HAP-1 (cell line): ENCODE data around the gene NPPC.

Source experiments
- DNase-seq, 2 experiments: peaks; one replicate each; pipeline ENCODE4 v3.0.0-alpha.2; 2016 to 2020; ENCODE audit warnings: low spot score in 2 of 2
- H3K27me3 ChIP-seq: fragments of 250-450 bp; sonication (Bioruptor Pico); 2 replicates; pipeline ENCODE4 v1.5.1; 2020; ENCODE audit warnings: low read depth, mild to moderate bottlenecking, moderate library complexity
- H3K36me3 ChIP-seq: fragments of 250-450 bp; sonication (Bioruptor Pico); replicated peaks from 2 replicates; pipeline ENCODE4 v1.5.1; 2020; ENCODE audit warnings: mild to moderate bottlenecking
- H3K4me1 ChIP-seq: fragments of 250-450 bp; sonication (Bioruptor Pico); 2 replicates; pipeline ENCODE4 v1.5.1; 2020; ENCODE audit warnings: mild to moderate bottlenecking
- H3K4me3 ChIP-seq: fragments of 250-450 bp; sonication (Bioruptor Pico); 2 replicates; pipeline ENCODE4 v1.5.1; 2020; ENCODE audit warnings: mild to moderate bottlenecking, moderate library complexity
- H3K9me3 ChIP-seq: fragments of 250-450 bp; sonication (Bioruptor Pico); 2 replicates; pipeline ENCODE4 v1.5.1; 2020; ENCODE audit warnings: mild to moderate bottlenecking, moderate library complexity
- in situ Hi-C: fragments of 300-500 bp; cut with MboI; formaldehyde crosslinking; loops from 3 replicates; pipeline ENCODE4 v1.14.3; 2020; ENCODE audit warnings: low sequenced_read_pairs, inconsistent platforms, mixed read lengths

Gene NPPC

DNA sequence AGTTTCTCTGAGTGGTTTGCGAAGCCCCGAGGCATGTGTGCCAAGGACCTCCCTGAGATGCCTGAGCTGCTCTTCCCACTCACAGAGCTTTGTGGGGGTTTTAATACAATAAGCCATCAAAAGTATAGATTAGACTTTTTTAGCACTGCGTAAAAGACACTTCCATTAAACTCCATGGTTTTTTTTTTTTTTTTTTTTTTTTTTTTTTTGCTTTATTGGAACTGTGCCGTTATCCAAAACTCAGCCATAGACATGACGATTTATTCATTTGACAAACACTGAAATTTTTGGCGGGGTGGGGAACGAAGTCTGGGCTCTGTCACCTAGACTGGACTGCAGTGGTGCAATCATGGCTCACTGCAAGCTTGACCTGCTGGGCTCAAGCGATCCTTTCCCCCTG lies 18.4 kb downstream of the NPPC start:
- DNase-seq: no peak
- H3K4me1 ChIP-seq: no peaks in the 10 kb centered on the region
- no peaks in the 10 kb centered on the region for H3K36me3 ChIP-seq
- no peak overlapping the region for H3K4me3 ChIP-seq
- in situ Hi-C loops: loop anchor here (5.0 kb wide), 3 partner anchors 235 to 530 kb away; no protein-coding TSS in a partner anchor
- H3K9me3 ChIP-seq: no peaks in the 10 kb centered on the region
- no peaks in the 10 kb centered on the region for H3K27me3 ChIP-seq

DNA sequence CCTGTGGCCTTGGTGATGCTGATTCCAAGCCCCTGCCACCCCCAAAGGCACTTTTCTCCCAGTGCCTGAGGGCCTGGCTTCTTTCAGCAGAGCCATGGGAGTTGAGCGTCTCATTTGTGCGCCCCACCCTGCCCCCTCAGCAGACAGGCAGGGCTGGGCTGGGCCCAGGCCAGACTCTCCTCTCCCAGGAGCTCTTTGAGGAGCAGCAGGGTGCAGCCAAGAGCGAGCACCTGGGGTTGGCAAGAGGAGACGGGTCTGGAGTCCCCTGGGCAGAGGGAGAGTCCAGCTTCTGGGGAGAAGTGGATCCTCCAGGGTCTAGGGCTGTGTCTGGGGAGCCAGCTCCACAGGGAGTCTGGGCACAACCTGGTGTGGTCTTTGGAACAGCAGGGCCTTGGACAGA lies 21.2 kb downstream of the NPPC start:
- DNase-seq: no peak
- in situ Hi-C loops: loop anchor here (5.0 kb wide), 3 partner anchors 237 to 532 kb away; no protein-coding TSS in a partner anchor

DNA sequence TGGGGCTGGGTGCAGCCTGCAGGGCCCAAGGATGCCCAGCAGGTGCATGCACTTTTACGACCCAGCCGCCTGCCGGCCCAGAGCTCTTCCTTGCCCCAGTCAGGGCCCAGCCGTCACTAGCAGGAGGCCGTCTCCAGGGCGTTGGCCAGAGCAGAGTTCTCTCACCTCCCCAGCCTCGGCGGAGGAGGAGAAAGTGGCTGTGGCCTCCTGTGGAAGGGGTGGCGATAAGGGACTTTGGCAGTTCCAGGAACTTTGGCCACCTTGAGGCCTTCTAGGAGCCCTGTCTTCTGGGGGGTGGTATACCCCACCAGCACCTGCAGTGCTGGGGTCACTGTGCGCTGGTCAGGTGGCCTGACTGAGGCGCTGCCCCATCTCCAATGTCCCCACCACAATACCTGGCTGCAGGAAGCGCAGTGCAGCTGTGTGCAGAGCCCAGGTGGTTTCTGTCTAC lies 22.0 kb downstream of the NPPC start:
- no peak for DNase-seq
- H3K4me1 ChIP-seq: peaks cover 8% of the 10 kb centered on the region
- no peaks in the 10 kb centered on the region for H3K36me3 ChIP-seq
- H3K9me3 ChIP-seq: no peaks in the 10 kb centered on the region
- in situ Hi-C loops: loop anchor here (5.0 kb wide), 1 partner anchor 623 kb away; the partner anchor contains the start of gene CHRND
- H3K27me3 ChIP-seq: no peaks in the 10 kb centered on the region
- no peak overlapping the region for H3K4me3 ChIP-seq

More for the DNA sequence above, 21.2 kb downstream of the NPPC start:
- H3K9me3 ChIP-seq: no peaks in the 10 kb centered on the region
- no peak overlapping the region for H3K4me3 ChIP-seq
- no peaks in the 10 kb centered on the region for H3K36me3 ChIP-seq
- no peaks in the 10 kb centered on the region for H3K27me3 ChIP-seq
- peaks cover 7% of the 10 kb centered on the region for H3K4me1 ChIP-seq

DNA sequence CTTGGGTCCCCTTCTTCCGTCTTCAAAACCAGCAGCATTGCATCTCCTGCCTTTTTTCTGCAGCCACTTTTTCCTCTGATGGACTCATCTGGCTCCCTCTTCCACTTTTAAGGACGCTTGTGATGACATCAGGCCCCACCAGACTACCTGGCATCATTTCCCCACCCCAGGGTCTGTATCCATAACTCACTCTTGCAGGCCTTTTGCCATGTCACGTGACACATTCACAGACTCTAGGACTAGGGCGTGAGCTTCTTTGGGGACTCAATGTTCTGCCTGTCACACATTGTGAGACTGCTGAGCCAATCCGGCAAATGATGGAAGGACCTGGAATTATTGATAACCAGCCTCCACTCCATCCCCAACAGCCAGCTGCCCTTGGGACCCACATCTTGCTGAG lies 23.6 kb downstream of the NPPC start:
- DNase-seq: no peak
- in situ Hi-C loops: loop anchor here (5.0 kb wide), 1 partner anchor 625 kb away; the partner anchor contains the start of gene CHRND
- Histone ChIP-seq H3K27me3 (no peaks in the 10 kb centered on the region), H3K4me3 (no peak overlapping the region), H3K36me3 (no peaks in the 10 kb centered on the region), H3K4me1 (peaks cover 8% of the 10 kb centered on the region), H3K9me3 (no peaks in the 10 kb centered on the region)

DNA sequence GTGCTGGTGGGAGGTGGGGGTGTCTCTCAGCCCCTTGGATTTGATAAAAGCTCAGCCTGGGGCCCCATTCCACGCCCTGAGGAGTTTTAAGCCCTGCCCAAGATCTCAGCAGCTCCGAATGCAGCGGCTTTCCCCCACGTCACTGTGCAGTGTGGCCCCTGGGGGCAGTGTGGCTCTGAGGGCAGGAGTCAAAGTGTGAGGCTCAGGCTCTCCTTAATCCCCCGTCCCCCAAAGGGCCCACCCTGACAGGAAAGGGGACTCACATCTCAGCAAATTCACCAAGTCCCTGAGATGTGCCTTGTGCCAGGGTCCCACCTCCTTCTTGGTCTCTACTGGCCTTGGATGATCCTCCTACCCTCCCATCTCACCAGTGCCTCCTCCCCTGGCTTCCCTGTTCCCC lies 25.2 kb downstream of the NPPC start:
- in situ Hi-C loops: loop anchor here (5.0 kb wide), 1 partner anchor 626 kb away; the partner anchor contains the start of gene CHRND
- Histone ChIP-seq H3K9me3 (no peaks in the 10 kb centered on the region), H3K4me1 (peaks cover 8% of the 10 kb centered on the region), H3K4me3 (no peak overlapping the region), H3K27me3 (no peaks in the 10 kb centered on the region), H3K36me3 (no peaks in the 10 kb centered on the region)
- DNase-seq: peak in 1 of 2 experiments; percentile 44

DNA sequence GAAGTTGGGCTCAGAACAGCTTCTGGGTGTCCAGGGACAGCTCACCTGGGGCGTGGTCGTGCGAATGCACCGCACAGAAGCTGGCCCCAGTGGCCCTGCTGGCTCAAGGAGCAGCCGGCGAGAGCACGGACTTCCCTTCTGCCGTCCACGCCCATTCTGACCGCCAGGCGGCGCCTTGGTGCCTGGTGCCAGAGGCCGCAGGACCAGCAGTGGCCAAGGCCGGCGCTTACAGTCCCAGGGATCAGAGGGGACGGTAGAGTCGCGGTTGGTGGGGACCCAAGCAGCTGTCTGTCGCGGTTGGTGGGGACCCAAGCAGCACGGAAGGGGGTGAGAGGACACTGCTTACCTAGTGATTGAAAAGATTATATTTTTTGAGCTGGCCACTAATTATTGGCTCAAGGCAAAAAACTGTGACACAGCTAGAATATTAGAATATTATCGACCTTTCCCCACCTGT lies 25.7 kb downstream of the NPPC start:
- Histone ChIP-seq H3K36me3 (no peaks in the 10 kb centered on the region), H3K9me3 (no peaks in the 10 kb centered on the region), H3K4me3 (no peak overlapping the region), H3K27me3 (no peaks in the 10 kb centered on the region), H3K4me1 (peaks cover 8% of the 10 kb centered on the region)
- peak; percentile 77 to 96 for DNase-seq
- in situ Hi-C loops: loop anchor here (5.0 kb wide), 1 partner anchor 627 kb away; the partner anchor contains the start of gene CHRND

DNA sequence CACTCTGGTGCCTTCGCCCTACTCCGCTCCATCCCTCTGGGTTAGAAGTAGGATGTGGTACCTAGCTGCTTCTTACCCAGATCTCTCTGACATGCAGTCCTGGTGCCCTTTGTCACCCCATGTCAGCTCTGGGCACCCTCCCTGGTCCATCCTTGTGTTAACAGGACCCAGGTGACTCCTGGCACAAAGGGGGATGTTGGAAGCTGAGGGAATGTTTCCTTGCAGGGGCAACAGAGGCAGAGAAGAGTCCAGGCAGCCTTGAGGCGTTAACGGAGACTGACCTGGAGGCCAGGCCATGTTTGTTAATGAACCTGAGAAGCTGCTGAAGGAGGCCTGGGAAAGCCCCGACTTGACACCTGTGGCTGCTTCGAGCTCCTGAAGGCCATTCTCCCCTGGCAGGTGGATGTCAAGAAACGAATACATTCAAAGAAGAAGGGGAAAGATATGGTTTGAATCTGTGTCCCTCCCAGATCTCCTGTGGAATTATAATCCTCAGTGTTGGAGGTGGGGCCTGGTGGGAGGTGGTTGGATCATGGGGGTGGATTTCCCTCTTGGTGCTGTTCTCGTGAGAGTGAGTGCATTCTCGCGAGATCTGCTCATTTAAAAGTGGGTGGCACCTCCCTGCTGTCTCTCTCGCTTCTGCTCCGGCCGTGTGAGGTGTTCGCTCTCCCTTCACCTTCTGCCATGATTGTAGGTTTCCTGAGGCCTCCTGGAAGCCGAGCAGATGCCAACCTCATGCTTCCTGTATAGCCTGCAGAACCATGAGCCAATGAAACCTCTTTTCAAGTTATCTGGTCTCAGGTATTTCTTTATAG lies 31.4 kb downstream of the NPPC start:
- Histone ChIP-seq H3K36me3 (no peaks in the 10 kb centered on the region), H3K9me3 (no peaks in the 10 kb centered on the region), H3K4me3 (no peak overlapping the region), H3K4me1 (no peaks in the 10 kb centered on the region), H3K27me3 (no peaks in the 10 kb centered on the region)
- in situ Hi-C loops: no loop called here
- no peak for DNase-seq

DNA sequence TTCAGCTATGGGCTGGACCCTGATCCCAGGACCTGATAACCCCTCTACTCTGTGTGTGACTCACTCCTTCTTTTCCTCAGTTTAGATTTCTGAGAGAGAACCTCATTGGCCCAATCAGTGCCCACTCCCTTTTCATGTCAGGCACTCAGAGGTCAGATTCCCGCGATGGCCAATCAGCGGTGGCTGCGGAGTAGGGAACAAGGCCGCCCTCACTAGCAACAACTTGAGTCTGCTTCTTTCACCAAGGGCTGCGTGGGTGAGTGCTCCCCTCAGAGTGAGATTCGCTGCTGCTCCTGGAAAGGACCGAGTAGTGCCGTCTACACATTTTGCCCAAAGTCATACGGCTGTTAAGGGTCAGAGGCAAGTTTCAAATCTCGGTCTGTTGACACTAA lies 34.7 kb downstream of the NPPC start:
- no peak for DNase-seq
- H3K36me3 ChIP-seq: no peaks in the 10 kb centered on the region
- H3K4me1 ChIP-seq: no peaks in the 10 kb centered on the region
- in situ Hi-C loops: no loop called here
- 0 out of 2 replicates have a peak, but pooled peaks cover 3% of the 10 kb centered on the region for H3K27me3 ChIP-seq
- no peak overlapping the region for H3K4me3 ChIP-seq
- no peaks in the 10 kb centered on the region for H3K9me3 ChIP-seq

DNA sequence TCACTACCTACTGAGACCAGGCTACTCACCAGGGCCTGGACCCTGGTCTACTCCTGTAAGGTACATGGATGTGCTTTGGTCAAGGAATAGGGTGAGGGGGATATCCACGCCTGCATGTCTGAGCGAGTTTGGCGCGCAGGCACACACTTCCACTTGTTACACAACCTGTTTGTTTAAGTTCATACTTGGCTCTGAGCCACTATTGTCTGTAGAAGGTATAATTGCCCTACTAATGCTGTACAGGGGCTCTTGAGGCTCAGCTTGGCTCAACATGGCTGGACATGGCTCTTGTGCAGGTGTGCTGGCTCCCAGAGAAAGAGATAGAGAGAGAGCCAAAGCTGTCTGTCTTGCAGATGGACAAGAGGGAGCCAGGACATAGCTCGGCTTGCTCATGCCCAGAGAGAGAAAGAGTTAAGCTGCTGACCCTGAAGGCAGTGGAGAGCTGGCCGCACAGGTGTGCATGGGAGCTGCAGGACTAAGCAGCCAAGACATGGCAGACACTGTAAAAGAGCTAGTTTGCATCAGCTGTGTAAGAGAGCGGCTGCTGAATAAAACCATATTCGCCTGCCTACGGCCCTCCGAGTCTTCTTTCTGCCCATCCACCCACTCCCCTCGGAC lies 35.2 kb downstream of the NPPC start:
- Histone ChIP-seq H3K9me3 (no peaks in the 10 kb centered on the region), H3K36me3 (no peaks in the 10 kb centered on the region), H3K4me1 (no peaks in the 10 kb centered on the region), H3K27me3 (0 out of 2 replicates have a peak, but pooled peaks cover 3% of the 10 kb centered on the region), H3K4me3 (no peak overlapping the region)
- in situ Hi-C loops: no loop called here
- DNase-seq: no peak

DNA sequence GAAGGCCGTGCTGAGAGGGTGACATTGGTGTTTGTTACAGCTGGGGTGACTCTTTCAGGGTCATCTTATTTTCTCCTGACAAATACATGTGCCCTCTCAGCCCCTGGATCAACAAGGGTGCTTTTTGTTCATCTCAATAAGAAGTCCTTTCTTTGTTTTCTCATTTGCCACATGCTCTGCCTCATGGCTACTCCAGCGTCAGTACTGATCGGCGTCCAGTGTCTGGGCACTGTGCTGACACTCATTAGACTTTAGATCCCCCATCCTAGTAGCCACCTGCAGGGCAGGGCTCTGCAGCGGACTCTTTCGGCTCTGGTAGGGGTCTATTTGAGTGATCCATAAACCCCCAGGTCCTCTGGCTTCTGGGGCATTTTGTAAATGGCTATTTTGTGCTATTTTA lies 38.4 kb downstream of the NPPC start:
- in situ Hi-C loops: no loop called here
- peaks cover 3% of the 10 kb centered on the region; the same call in 1 of the 2 replicates for H3K27me3 ChIP-seq
- no peaks in the 10 kb centered on the region for H3K4me1 ChIP-seq
- H3K4me3 ChIP-seq: no peak overlapping the region
- H3K9me3 ChIP-seq: no peaks in the 10 kb centered on the region
- no peak for DNase-seq
- H3K36me3 ChIP-seq: no peaks in the 10 kb centered on the region

DNA sequence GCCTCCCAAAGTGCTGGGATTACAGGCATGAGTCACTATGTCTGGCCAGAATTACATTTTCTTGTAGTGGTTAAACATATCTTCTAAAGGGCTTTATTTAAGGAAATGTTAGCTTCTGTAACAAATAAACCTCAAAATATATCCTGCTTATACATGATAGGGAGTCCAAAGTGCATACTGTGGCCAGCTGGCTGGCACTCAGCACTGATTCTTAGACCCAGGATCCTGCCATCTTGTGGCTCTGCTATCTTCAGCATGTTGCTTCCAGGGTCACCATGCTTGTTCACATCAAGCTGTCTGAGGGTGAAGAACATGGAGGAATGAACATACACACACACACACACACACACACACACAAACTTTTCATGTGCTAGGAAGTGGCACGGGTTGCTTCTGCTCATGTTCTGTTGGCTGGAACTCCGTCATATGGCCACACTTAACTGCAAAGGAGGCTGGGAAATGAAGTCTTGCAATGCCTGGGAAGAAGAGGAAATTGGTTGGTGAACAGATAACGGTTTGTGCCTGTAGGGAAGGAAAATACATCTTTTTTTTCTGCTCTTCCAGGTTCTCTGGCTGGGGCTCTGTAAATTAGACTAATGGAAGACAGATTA lies 40.0 kb downstream of the NPPC start:
- H3K27me3 ChIP-seq: peaks cover 3% of the 10 kb centered on the region; the same call in 1 of the 2 replicates
- H3K4me3 ChIP-seq: no peak overlapping the region
- no peaks in the 10 kb centered on the region for H3K36me3 ChIP-seq
- H3K9me3 ChIP-seq: no peaks in the 10 kb centered on the region
- no peak for DNase-seq
- in situ Hi-C loops: no loop called here
- no peaks in the 10 kb centered on the region for H3K4me1 ChIP-seq

DNA sequence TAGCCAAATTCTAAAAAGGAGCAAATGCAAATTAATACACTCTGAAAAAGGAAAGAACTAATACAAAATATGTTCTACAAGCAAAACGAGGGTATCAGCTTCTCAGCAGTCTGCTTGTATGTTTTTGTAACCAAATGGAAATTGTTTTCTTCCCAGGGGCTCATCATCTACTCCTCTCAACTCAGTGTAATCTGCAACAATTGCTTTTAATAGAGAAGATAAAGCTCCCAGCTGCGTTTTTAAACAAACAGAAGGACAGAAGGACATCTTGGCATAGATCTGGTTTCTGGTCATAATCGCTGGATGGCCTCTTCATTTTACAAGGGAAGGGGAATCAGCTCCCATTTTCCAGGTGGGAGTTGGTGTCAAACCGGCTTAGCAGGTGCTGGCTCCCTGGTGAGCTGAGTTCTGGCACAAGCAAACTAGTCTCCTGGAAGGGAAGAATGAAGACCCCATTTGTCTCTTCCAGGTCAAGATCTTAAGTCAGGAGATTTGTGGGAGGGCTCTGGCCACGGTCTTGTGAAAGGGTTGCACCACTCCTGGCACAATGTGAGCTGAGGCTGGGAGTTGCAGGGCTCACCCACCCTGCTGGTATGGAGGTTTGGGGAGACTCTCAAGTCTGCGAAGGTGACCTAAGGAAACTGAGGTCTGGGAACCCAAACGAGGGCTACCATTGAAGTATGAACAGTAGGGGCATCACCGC lies 41.6 kb downstream of the NPPC start:
- H3K9me3 ChIP-seq: no peaks in the 10 kb centered on the region
- in situ Hi-C loops: no loop called here
- peaks cover 3% of the 10 kb centered on the region; the same call in 1 of the 2 replicates for H3K27me3 ChIP-seq
- H3K4me3 ChIP-seq: no peak overlapping the region
- DNase-seq: no peak
- no peaks in the 10 kb centered on the region for H3K36me3 ChIP-seq
- H3K4me1 ChIP-seq: no peaks in the 10 kb centered on the region

DNA sequence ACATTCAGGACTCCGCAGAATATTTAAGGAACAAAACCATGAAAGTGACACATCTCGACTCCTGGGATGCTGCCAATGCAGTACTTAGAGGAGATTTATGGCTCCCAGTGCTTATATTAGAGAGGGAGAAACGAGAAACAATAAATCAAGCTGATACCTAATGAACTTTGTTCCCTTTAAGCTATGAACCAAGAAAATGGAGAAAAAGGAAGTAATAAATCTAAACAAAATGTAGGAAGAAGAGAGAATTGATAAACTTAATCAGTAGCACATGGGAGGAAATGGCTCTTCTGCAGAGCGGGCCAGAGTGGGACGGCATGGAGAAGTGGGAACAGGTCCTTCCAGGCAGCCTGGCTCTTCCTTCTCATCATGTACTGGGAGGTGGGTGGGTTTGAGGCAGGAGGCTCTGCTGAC lies 42.7 kb downstream of the NPPC start:
- Histone ChIP-seq H3K9me3 (no peaks in the 10 kb centered on the region), H3K27me3 (peaks cover 3% of the 10 kb centered on the region; the same call in 1 of the 2 replicates), H3K4me3 (no peak overlapping the region), H3K36me3 (no peaks in the 10 kb centered on the region), H3K4me1 (no peaks in the 10 kb centered on the region)
- in situ Hi-C loops: no loop called here
- no peak for DNase-seq
